ENCODE results near the gene CES3. TPM values are rescaled to one million over a fixed set of nuclear protein-coding genes. Genes with fewer than 3 reads are reported as not detected.

The CES3 gene, protein sequence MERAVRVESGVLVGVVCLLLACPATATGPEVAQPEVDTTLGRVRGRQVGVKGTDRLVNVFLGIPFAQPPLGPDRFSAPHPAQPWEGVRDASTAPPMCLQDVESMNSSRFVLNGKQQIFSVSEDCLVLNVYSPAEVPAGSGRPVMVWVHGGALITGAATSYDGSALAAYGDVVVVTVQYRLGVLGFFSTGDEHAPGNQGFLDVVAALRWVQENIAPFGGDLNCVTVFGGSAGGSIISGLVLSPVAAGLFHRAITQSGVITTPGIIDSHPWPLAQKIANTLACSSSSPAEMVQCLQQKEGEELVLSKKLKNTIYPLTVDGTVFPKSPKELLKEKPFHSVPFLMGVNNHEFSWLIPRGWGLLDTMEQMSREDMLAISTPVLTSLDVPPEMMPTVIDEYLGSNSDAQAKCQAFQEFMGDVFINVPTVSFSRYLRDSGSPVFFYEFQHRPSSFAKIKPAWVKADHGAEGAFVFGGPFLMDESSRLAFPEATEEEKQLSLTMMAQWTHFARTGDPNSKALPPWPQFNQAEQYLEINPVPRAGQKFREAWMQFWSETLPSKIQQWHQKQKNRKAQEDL
- total RNA-seq (1 to 10 TPM; 1.1 to 1.3 TPM), total RNA-seq (0 to 1.8 (median 0.18) reads per million in 172 experiments)
- 0.18 TPM for polyA plus RNA-seq (2013, experiment 1 of 2)
- 0.35 TPM for polyA plus RNA-seq (2013, experiment 2 of 2)

GRCh38 chr16:66961065-66961744 is at the start of gene CES3:
Gene CES3 (plus strand): TSS chr16:66961266. CDS start chr16:66961308, 42 bp downstream.
- intact Hi-C loops (cut with DNase I, micrococcal nuclease): no loop called here
- H3K27ac ChIP-seq (ENCODE audit: low read depth in 1 of 2, low read length in 2 of 2): no peak within 1 kb of the TSS
- no peak within 1 kb of the TSS for H3K27ac Mint-ChIP-seq
- DNase-seq: peak in 13 of 14 experiments; percentile 28 to 75 (median 49)
- peak; percentile 87 for ATAC-seq (ENCODE audit: poor library complexity)
- H3K27me3 Mint-ChIP-seq: peaks cover 3% of the 10 kb centered on the region
- CTCF ChIA-PET: interaction anchor here (0.5 to 1.3 kb wide), 8 partner anchors 11 to 194 kb away, joined by 3 to 5 read pairs (median 4); no protein-coding TSS in a partner anchor
- H3K4me1 Mint-ChIP-seq (ENCODE audit: low read depth): no peaks in the 10 kb centered on the region
- H3K9me3 ChIP-seq (ENCODE audit: control insufficient read depth in 1 of 2, insufficient read depth in 1 of 2, low read length in 2 of 2): no peaks in the 10 kb centered on the region
- no peaks in the 10 kb centered on the region for H3K27me3 ChIP-seq (ENCODE audit: control insufficient read depth in 1 of 2, insufficient read depth in 2 of 2, low read length in 2 of 2)
- no peaks in the 10 kb centered on the region for H3K36me3 Mint-ChIP-seq (ENCODE audit: low read depth)
- no peak within 1 kb of the TSS for H3K4me3 Mint-ChIP-seq
- POLR2A ChIA-PET: no interaction called here
- H3K9me3 Mint-ChIP-seq: no peaks in the 10 kb centered on the region
- peak; percentile 55 for TF ChIP-seq CTCF (IDR thresholded peaks at IDR 0.05)
- no peaks in the 10 kb centered on the region for H3K36me3 ChIP-seq (ENCODE audit: insufficient read depth, low read length)
- H3K4me1 ChIP-seq (ENCODE audit: insufficient read depth, low read length): peaks cover 4% of the 10 kb centered on the region
- H3K4me3 ChIP-seq (ENCODE audit: low read length): no peak within 1 kb of the TSS

DNA sequence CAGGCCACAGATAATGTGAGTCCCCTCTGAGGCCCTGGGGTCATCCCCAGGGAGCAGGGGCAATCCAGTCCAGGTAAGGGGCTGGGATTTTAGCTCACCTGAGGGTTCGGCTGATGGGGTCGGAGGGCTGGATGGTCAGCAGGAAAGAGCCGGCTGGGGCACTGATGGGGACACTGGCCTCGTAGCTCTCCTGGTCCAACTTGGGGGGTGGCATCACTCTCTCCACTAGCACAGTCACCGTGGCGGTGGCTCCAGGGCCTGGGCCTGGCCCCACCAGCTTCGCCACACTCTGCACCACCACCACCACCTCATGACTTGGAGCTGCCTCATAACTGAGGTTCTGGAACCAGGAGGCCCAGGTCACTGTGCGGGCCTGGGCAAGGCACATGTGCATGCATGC is 49.3 kb upstream of the CES3 start:
- Mint-ChIP-seq H3K27me3 (no peaks in the 10 kb centered on the region), H3K36me3 (ENCODE audit: low read depth) (no peaks in the 10 kb centered on the region), H3K4me3 (no peak overlapping the region), H3K9me3 (no peaks in the 10 kb centered on the region), H3K4me1 (ENCODE audit: low read depth) (no peaks in the 10 kb centered on the region), H3K27ac (no peak overlapping the region)
- ChIA-PET POLR2A (no interaction called here), CTCF (interaction anchor here (0.8 kb wide), 1 partner anchor 972 kb away, joined by 3 read pairs; no protein-coding TSS in a partner anchor)
- ATAC-seq (ENCODE audit: poor library complexity): no peak
- no peaks in the 10 kb centered on the region for H3K27me3 ChIP-seq (ENCODE audit: control insufficient read depth in 1 of 2, insufficient read depth in 2 of 2, low read length in 2 of 2)
- no peak overlapping the region for H3K27ac ChIP-seq (ENCODE audit: low read depth in 1 of 2, low read length in 2 of 2)
- intact Hi-C loops (cut with DNase I, micrococcal nuclease): no loop called here
- no peak overlapping the region for H3K4me3 ChIP-seq (ENCODE audit: low read length)
- no peak for DNase-seq
- no peak for TF ChIP-seq CTCF (IDR thresholded peaks at IDR 0.05)
- H3K36me3 ChIP-seq (ENCODE audit: insufficient read depth, low read length): no peaks in the 10 kb centered on the region
- no peaks in the 10 kb centered on the region for H3K9me3 ChIP-seq (ENCODE audit: control insufficient read depth in 1 of 2, insufficient read depth in 1 of 2, low read length in 2 of 2)
- no peaks in the 10 kb centered on the region for H3K4me1 ChIP-seq (ENCODE audit: insufficient read depth, low read length)

DNA sequence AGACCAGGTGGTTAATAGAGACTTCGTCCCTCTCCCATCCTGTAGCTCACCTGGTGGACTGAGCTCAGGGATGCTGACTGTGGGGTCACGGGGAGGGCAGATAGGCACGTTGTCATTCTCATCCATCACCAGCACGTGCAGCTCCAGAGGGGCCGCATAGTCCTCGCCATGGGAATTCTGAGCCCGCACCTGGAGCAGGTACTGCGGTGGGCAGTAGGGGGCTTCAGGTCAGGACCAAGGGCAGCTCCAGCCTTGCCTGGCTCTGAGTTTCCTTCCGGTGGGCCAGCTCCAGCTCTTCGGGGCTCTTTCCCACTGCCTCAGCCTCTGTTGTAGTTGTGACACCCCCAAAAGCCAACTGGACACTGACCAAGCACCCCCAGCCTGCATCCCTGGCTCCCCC is 48.0 kb upstream of the CES3 start:
- Histone ChIP-seq H3K36me3 (ENCODE audit: insufficient read depth, low read length) (no peaks in the 10 kb centered on the region), H3K9me3 (ENCODE audit: control insufficient read depth in 1 of 2, insufficient read depth in 1 of 2, low read length in 2 of 2) (no peaks in the 10 kb centered on the region), H3K27ac (ENCODE audit: low read depth in 1 of 2, low read length in 2 of 2) (no peak overlapping the region), H3K4me3 (ENCODE audit: low read length) (no peak overlapping the region), H3K27me3 (ENCODE audit: control insufficient read depth in 1 of 2, insufficient read depth in 2 of 2, low read length in 2 of 2) (peaks cover 0 to 2% of the 10 kb centered on the region in 2 experiments), H3K4me1 (ENCODE audit: insufficient read depth, low read length) (no peaks in the 10 kb centered on the region)
- H3K36me3 Mint-ChIP-seq (ENCODE audit: low read depth): no peaks in the 10 kb centered on the region
- ChIA-PET POLR2A (no interaction called here), CTCF (interaction anchor here (1.2 kb wide), 1 partner anchor 27 kb away, joined by 3 read pairs; no protein-coding TSS in a partner anchor)
- no peak overlapping the region for H3K4me3 Mint-ChIP-seq
- DNase-seq (no peak), ATAC-seq (ENCODE audit: poor library complexity) (no peak)
- no peaks in the 10 kb centered on the region for H3K27me3 Mint-ChIP-seq
- intact Hi-C loops (cut with DNase I, micrococcal nuclease): no loop called here
- H3K4me1 Mint-ChIP-seq (ENCODE audit: low read depth): no peaks in the 10 kb centered on the region
- H3K27ac Mint-ChIP-seq: no peak overlapping the region
- no peaks in the 10 kb centered on the region for H3K9me3 Mint-ChIP-seq
- TF ChIP-seq CTCF (IDR thresholded peaks at IDR 0.05): no peak

Data from CD4-positive, alpha-beta T cell (primary cell).